ENCODE measurements around the gene REC114.
"Not testable (repeated sequence)": the region's sequence is repeated elsewhere in the genome, so short reads cannot be mapped to it uniquely, and the experiment has no call there.

REC114 gene

GRCh38 chr15:73437543-73438109 is 5.3 kb upstream of the REC114 start:
- Mint-ChIP-seq H3K4me3 (no peak overlapping the region), H3K4me1 (ENCODE audit: low read depth) (peaks cover 8% of the 10 kb centered on the region), H3K9me3 (no peaks in the 10 kb centered on the region), H3K36me3 (ENCODE audit: low read depth) (no peaks in the 10 kb centered on the region), H3K27me3 (ENCODE audit: low read depth) (peaks cover 29% of the 10 kb centered on the region), H3K27ac (no peak overlapping the region)

- H3K9me3 Mint-ChIP-seq, result no peaks in the 10 kb centered on the region
- H3K36me3 Mint-ChIP-seq (ENCODE audit: low read depth), result no peaks in the 10 kb centered on the region
- peaks cover 8% of the 10 kb centered on the region for H3K4me1 Mint-ChIP-seq (ENCODE audit: low read depth)
- H3K4me3 Mint-ChIP-seq, result no peak overlapping the region
- H3K27ac Mint-ChIP-seq, result no peak overlapping the region
- peaks cover 21% of the 10 kb centered on the region for H3K27me3 Mint-ChIP-seq (ENCODE audit: low read depth)
These were observed 4.3 kb upstream of the REC114 start for GRCh38 chr15:73438651-73439050.

DNA sequence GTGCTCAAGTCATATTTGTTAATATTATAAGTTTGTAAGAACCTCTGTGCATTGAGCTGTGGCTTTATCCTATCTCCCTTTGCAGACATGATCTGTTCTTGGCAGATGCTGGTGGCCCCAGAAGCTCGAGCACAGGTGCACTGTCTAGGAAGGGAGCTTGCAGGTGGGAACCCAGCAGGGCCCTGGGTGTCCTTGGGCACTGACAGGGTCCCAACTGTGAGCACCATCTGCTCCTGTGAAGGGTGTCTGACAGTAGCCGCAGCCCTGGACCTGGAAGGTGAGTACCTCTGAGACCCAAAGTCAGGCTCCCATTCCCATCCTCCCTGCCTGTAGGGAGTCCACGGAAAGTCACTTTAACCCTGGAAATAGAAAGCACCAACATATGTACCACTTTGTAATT is 2.4 kb upstream of the REC114 start:
- peaks cover 20% of the 10 kb centered on the region for H3K27me3 Mint-ChIP-seq (ENCODE audit: low read depth)
- H3K9me3 Mint-ChIP-seq, result no peaks in the 10 kb centered on the region
- H3K4me1 Mint-ChIP-seq (ENCODE audit: low read depth), result peaks cover 8% of the 10 kb centered on the region
- H3K36me3 Mint-ChIP-seq (ENCODE audit: low read depth), result no peaks in the 10 kb centered on the region
- H3K27ac Mint-ChIP-seq, result no peak overlapping the region
- no peak overlapping the region for H3K4me3 Mint-ChIP-seq

DNA sequence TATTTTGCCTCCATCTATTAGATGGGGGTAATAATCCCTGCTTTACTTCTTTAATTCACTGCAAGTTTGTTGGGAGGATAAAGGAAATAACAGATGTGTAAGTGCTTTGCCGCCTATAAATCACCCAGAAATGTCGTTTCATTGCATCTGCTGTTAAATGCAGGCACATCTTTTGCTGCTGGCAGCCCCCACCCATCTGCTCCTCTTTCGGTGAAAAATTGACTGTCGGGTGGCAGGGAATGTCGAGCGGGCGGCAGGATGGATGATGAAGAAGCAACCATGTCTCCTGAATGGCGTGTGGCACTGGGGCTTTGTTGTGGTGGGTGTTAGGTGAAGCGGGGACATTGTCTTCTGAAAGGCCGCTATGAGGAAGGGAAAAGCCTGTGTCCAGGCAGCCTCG is 543 bp upstream of the REC114 start:
- no peak overlapping the region for H3K4me3 Mint-ChIP-seq
- H3K4me1 Mint-ChIP-seq (ENCODE audit: low read depth), result peaks cover 6% of the 10 kb centered on the region
- H3K36me3 Mint-ChIP-seq (ENCODE audit: low read depth), result peaks cover 4% of the 10 kb centered on the region
- H3K27me3 Mint-ChIP-seq (ENCODE audit: low read depth), result peaks cover 20% of the 10 kb centered on the region
- no peak overlapping the region for H3K27ac Mint-ChIP-seq
- H3K9me3 Mint-ChIP-seq, result peaks cover 6% of the 10 kb centered on the region

GRCh38 chr15:73447471-73447870 is 4.5 kb downstream of the REC114 start:
- Mint-ChIP-seq H3K27me3 (ENCODE audit: low read depth) (peaks cover 44% of the 10 kb centered on the region), H3K9me3 (peaks cover 22% of the 10 kb centered on the region)
- H3K27ac Mint-ChIP-seq; H3K4me3 Mint-ChIP-seq; H3K4me1 Mint-ChIP-seq (ENCODE audit: low read depth); H3K36me3 Mint-ChIP-seq (ENCODE audit: low read depth): not testable (repeated sequence)

DNA sequence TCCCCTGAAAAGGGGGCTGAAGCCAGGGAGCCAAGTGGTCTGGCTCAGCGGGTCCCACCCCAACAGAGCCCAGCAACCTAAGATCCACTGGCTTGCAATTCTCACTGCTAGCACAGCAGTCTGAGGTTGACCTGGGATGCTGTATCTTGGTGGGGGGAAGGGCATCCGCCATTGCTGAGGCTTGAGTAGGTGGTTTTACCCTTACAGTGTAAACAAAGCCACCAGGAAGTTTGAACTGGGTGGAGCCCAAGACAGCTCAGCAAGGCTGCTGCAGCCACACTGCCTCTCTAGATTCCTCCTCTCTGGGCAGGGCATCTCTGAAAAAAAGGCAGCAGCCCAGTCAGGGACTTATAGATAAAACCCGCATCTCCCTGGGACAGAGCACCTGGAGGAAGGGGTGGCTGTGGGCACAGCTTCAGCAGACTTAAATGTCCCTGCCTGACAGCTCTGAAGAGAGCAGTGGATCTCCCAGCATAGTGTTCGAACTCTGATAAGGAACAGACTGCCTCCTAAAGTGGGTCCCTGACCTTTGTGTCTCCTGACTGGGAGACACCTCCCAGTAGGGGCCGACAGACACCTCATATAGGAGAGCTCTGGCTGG is 5.3 kb downstream of the REC114 start:
- not testable (repeated sequence) for H3K4me3 Mint-ChIP-seq; H3K27ac Mint-ChIP-seq; H3K4me1 Mint-ChIP-seq (ENCODE audit: low read depth); H3K36me3 Mint-ChIP-seq (ENCODE audit: low read depth)
- H3K27me3 Mint-ChIP-seq (ENCODE audit: low read depth), result peaks cover 47% of the 10 kb centered on the region
- peaks cover 22% of the 10 kb centered on the region for H3K9me3 Mint-ChIP-seq

DNA sequence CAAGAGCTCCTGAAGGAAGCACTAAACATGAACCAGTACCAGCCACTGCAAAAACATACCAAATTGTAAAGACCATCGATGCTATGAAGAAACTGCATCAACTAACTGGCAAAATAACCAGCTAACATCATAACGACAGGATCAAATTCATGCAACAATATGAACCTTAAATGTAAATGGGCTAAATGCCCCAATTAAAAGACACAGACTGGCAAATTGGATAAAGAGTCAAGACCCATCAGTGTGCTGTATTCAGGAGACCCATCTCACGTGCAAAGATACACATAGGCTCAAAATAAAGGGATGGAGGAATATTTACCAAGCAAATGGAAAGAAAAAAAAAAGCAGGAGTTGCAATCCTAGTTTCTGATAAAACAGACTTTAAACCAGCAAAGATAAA is 7.0 kb downstream of the REC114 start:
- not testable (repeated sequence) for H3K36me3 Mint-ChIP-seq (ENCODE audit: low read depth); H3K4me1 Mint-ChIP-seq (ENCODE audit: low read depth); H3K27ac Mint-ChIP-seq; H3K4me3 Mint-ChIP-seq
- Mint-ChIP-seq H3K9me3 (peaks cover 22% of the 10 kb centered on the region), H3K27me3 (ENCODE audit: low read depth) (peaks cover 51% of the 10 kb centered on the region)

DNA sequence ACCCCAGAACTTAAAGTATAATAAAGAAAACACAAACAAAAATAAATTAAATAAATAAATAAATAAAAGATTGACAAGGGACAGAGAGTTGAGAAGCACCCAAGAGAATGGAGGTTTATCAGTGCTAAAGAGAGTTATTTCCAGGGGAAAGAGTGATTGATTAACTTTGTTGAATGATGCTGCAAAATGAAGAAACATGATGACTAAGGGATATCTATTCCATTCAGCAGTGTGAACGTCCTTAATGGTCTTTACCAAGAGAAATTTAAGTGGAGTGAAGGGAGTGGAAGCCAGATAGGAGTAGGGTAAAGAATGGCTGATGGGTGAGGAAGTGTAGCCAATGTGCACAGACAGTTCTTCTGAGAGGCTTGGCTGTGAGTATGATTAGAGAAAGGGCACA is 11.1 kb downstream of the REC114 start:
- peaks cover 4% of the 10 kb centered on the region for H3K36me3 Mint-ChIP-seq (ENCODE audit: low read depth)
- peaks cover 69% of the 10 kb centered on the region for H3K27me3 Mint-ChIP-seq (ENCODE audit: low read depth)
- no peak overlapping the region for H3K4me3 Mint-ChIP-seq
- no peaks in the 10 kb centered on the region for H3K4me1 Mint-ChIP-seq (ENCODE audit: low read depth)
- peaks cover 12% of the 10 kb centered on the region for H3K9me3 Mint-ChIP-seq
- H3K27ac Mint-ChIP-seq, result no peak overlapping the region

DNA sequence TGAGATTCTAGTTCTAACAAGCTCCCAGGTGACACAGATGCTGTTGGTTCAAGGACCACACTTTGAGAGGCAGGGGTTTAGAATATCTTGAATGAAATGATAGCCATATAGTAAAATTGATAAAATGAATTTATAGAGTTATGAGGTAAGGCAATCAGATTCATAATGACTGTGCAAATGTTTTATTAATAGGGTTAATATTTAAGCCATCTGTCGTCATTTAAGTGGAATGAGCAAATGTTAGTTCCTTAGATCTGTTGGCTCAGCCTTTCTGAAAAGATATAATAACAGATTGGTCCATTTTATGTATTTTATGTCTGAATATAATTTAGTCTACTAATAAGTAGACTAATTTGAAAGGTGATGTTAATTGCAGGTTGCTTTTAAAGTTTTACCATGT is 12.9 kb downstream of the REC114 start:
- peaks cover 57% of the 10 kb centered on the region for H3K27me3 Mint-ChIP-seq (ENCODE audit: low read depth)
- no peak overlapping the region for H3K27ac Mint-ChIP-seq
- no peaks in the 10 kb centered on the region for H3K36me3 Mint-ChIP-seq (ENCODE audit: low read depth)
- H3K4me1 Mint-ChIP-seq (ENCODE audit: low read depth), result no peaks in the 10 kb centered on the region
- H3K9me3 Mint-ChIP-seq, result no peaks in the 10 kb centered on the region
- H3K4me3 Mint-ChIP-seq, result no peak overlapping the region

- H3K4me1 Mint-ChIP-seq (ENCODE audit: low read depth), result no peaks in the 10 kb centered on the region
- H3K27ac Mint-ChIP-seq, result no peak overlapping the region
- no peaks in the 10 kb centered on the region for H3K36me3 Mint-ChIP-seq (ENCODE audit: low read depth)
- H3K4me3 Mint-ChIP-seq, result no peak overlapping the region
- no peaks in the 10 kb centered on the region for H3K9me3 Mint-ChIP-seq
- peaks cover 46% of the 10 kb centered on the region for H3K27me3 Mint-ChIP-seq (ENCODE audit: low read depth)
These were observed 14.4 kb downstream of the REC114 start for GRCh38 chr15:73457334-73457733.

DNA sequence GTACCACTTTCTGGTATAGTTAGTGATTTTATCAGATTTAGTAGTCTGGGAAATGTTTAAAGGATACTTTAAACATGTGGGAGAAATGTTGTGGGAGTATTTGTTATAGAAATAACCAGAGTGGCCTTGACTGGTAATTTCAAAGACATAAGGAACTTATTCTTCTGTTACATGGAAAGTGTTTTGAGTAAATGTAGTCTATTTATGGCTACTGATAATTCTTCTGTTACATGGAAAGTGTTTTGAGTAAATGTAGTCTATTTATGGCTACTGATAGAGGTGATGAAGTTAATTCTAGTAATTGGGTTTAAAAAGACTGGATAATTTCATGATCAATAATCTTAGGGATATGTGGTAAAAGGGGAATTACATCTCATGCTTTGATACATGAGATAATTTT is 17.7 kb downstream of the REC114 start:
- Mint-ChIP-seq H3K36me3 (ENCODE audit: low read depth) (no peaks in the 10 kb centered on the region), H3K4me1 (ENCODE audit: low read depth) (no peaks in the 10 kb centered on the region), H3K27ac (no peak overlapping the region), H3K4me3 (no peak overlapping the region), H3K9me3 (no peaks in the 10 kb centered on the region), H3K27me3 (ENCODE audit: low read depth) (peaks cover 31% of the 10 kb centered on the region)

DNA sequence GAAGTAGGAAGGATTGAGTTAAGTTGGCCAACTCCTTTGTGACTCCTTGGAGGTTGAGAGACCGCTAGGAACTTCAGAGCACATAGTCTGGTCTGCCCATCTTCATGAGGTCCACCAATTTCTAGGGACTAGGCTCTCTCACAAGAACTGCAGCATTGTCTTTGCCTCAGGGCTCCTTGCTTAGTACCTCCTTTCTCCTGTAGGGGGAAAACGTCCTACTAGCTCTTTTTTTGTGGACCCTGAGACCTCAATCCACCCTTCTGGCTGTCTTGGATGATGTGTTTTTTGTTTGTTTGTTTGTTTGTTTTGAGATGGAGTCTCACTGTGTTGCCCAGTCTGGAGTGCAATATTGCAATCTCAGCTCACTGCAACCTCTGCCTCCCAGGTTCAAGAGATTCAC is 21.6 kb downstream of the REC114 start:
- H3K4me3 Mint-ChIP-seq, result no peak overlapping the region
- no peaks in the 10 kb centered on the region for H3K36me3 Mint-ChIP-seq (ENCODE audit: low read depth)
- peaks cover 29% of the 10 kb centered on the region for H3K27me3 Mint-ChIP-seq (ENCODE audit: low read depth)
- no peaks in the 10 kb centered on the region for H3K4me1 Mint-ChIP-seq (ENCODE audit: low read depth)
- H3K9me3 Mint-ChIP-seq, result no peaks in the 10 kb centered on the region
- no peak overlapping the region for H3K27ac Mint-ChIP-seq

DNA sequence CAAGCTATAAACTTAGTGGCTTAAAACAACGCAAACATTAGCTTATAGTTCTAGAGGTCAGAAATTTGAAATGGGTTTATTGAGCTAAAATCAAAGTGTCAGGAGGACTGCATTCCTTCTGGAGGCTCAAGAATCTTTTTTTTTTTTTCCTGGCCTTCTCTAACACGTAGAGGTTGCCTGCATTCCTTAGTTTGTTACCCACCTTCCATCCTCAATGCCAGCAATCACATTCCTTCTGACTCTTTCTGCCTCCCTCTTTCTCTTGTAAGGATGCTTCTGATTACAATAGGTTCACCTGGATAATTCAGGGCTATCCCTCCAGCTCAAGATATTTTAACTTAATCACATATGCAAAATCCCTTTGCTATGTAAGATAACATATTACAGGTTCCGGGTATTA is 24.8 kb downstream of the REC114 start:
- no peak overlapping the region for H3K27ac Mint-ChIP-seq
- H3K4me3 Mint-ChIP-seq, result no peak overlapping the region
- peaks cover 50% of the 10 kb centered on the region for H3K27me3 Mint-ChIP-seq (ENCODE audit: low read depth)
- H3K9me3 Mint-ChIP-seq, result no peaks in the 10 kb centered on the region
- H3K4me1 Mint-ChIP-seq (ENCODE audit: low read depth), result no peaks in the 10 kb centered on the region
- H3K36me3 Mint-ChIP-seq (ENCODE audit: low read depth), result no peaks in the 10 kb centered on the region

- Mint-ChIP-seq H3K9me3 (no peaks in the 10 kb centered on the region), H3K36me3 (ENCODE audit: low read depth) (no peaks in the 10 kb centered on the region), H3K4me3 (no peak overlapping the region), H3K27me3 (ENCODE audit: low read depth) (peaks cover 48% of the 10 kb centered on the region), H3K4me1 (ENCODE audit: low read depth) (no peaks in the 10 kb centered on the region), H3K27ac (no peak overlapping the region)
These were observed 31.8 kb downstream of the REC114 start for GRCh38 chr15:73474785-73475184.

GRCh38 chr15:73476704-73477216 is 33.8 kb downstream of the REC114 start:
- H3K36me3 Mint-ChIP-seq (ENCODE audit: low read depth), result no peaks in the 10 kb centered on the region
- no peak overlapping the region for H3K4me3 Mint-ChIP-seq
- H3K27me3 Mint-ChIP-seq (ENCODE audit: low read depth), result peaks cover 30% of the 10 kb centered on the region
- H3K27ac Mint-ChIP-seq, result no peak overlapping the region
- no peaks in the 10 kb centered on the region for H3K9me3 Mint-ChIP-seq
- no peaks in the 10 kb centered on the region for H3K4me1 Mint-ChIP-seq (ENCODE audit: low read depth)

Measured in T-helper 1 cell treated with Interleukin-12 subunit alpha and Interleukin-12 subunit beta and Interleukin-4 antibody, amounts not matched to agents 30 μg/mL and 1 μg/mL, for 36 hours (primary cell).